D721Med (cell line): ENCODE results near the gene TM4SF5.

Source experiments
- DNase-seq: peaks from one replicate; pipeline ENCODE4 v3.0.0; 2011; ENCODE audit warnings: low spot score; ENCODE audit not compliant: insufficient read length
- FAIRE-seq: peaks from 2 replicates; lab custom pipeline; 2011; peaks lifted over from hg19 to GRCh38; lab: Jason Lieb, UNC
- CTCF ChIP-seq: IDR thresholded peaks from 2 replicates; pipeline ENCODE4 v1.5.1; 2012; ENCODE audit warnings: mild to moderate bottlenecking, control low read depth; ENCODE audit not compliant: insufficient read depth; ENCODE audit errors: missing control alignments

TM4SF5 gene

GRCh38 chr17:4789951-4790704, 18.4 kb downstream of the TM4SF5 start:
- FAIRE-seq (no peak), DNase-seq (peak; percentile 91)
- peak; percentile 35 for TF ChIP-seq CTCF

GRCh38 chr17:4790705-4791088, 19.0 kb downstream of the TM4SF5 start:
- no peak for TF ChIP-seq CTCF
- FAIRE-seq = no peak

GRCh38 chr17:4795168-4795567, 23.5 kb downstream of the TM4SF5 start:
- TF ChIP-seq CTCF = no peak
- no peak for FAIRE-seq
- DNase-seq = no peak

More at GRCh38 chr17:4790705-4791088, 19.0 kb downstream of the TM4SF5 start:
- no peak for DNase-seq

- FAIRE-seq (no peak), DNase-seq (no peak)
- no peak for TF ChIP-seq CTCF
Measured at GRCh38 chr17:4796552-4796920, 24.9 kb downstream of the TM4SF5 start.

- TF ChIP-seq CTCF = no peak
- no peak for DNase-seq
Measured at GRCh38 chr17:4800462-4801196, 28.9 kb downstream of the TM4SF5 start.

GRCh38 chr17:4802228-4802627, 30.5 kb downstream of the TM4SF5 start, which contains the start of gene C17orf114:
TSS of gene C17orf114 (minus strand) at chr17:4802328.
- DNase-seq (no peak), FAIRE-seq (no peak)
- TF ChIP-seq CTCF = no peak

More at GRCh38 chr17:4800462-4801196, 28.9 kb downstream of the TM4SF5 start:
- no peak for FAIRE-seq

- FAIRE-seq = no peak
- no peak for DNase-seq
- TF ChIP-seq CTCF = no peak
Measured at GRCh38 chr17:4806456-4806776, 34.7 kb downstream of the TM4SF5 start.
